Activated CD4-positive, alpha-beta T cell treated with anti-CD3 and anti-CD28 coated beads for 4 hours (primary cell): ENCODE results near the gene SLC22A1.

Experiments used
- DNase-seq, 2 donors: peaks; one replicate each; pipeline ENCODE4 v3.0.0-alpha.2; 2020

SLC22A1 gene

GRCh38 chr6:160188773-160189172, 67.2 kb downstream of the SLC22A1 start:
- DNase-seq = no peak

- no peak for DNase-seq
Observed at GRCh38 chr6:160190081-160190480, 68.5 kb downstream of the SLC22A1 start.

GRCh38 chr6:160190973-160191372, 69.4 kb downstream of the SLC22A1 start:
- no peak for DNase-seq

- DNase-seq = no peak
Observed at GRCh38 chr6:160192840-160193239, 71.2 kb downstream of the SLC22A1 start.

- DNase-seq = no peak
Observed at GRCh38 chr6:160194808-160195207, 73.2 kb downstream of the SLC22A1 start.

- no peak for DNase-seq
Observed at GRCh38 chr6:160197662-160198061, 76.0 kb downstream of the SLC22A1 start.

GRCh38 chr6:160198606-160199211, 77.1 kb downstream of the SLC22A1 start:
- DNase-seq = no peak

GRCh38 chr6:160201061-160201460, 79.4 kb downstream of the SLC22A1 start:
- no peak for DNase-seq

GRCh38 chr6:160202411-160202810, 80.8 kb downstream of the SLC22A1 start:
- DNase-seq = no peak

GRCh38 chr6:160203076-160203475, 81.5 kb downstream of the SLC22A1 start:
- DNase-seq = no peak

- no peak for DNase-seq
Observed at GRCh38 chr6:160203522-160203921, 81.9 kb downstream of the SLC22A1 start.

GRCh38 chr6:160203953-160204352, 82.3 kb downstream of the SLC22A1 start:
- DNase-seq = no peak

GRCh38 chr6:160204710-160205109, 83.1 kb downstream of the SLC22A1 start:
- no peak for DNase-seq

- no peak for DNase-seq
Observed at GRCh38 chr6:160207618-160208017, 86.0 kb downstream of the SLC22A1 start.
